OCI-LY3 (cell line): ENCODE measurements around the gene KIF6.

Source experiments
- CTCF ChIP-seq: fragments of 200-600, 300-600 bp; sonication (generic); IDR thresholded peaks from 2 replicates; pipeline ENCODE4 v1.5.1; 2014; ENCODE audit warnings: antibody characterized with exemption, low read length, low read depth
- EZH2phosphoT487 ChIP-seq: fragments of 200-600 bp; shearing (Covaris generic); IDR thresholded peaks from 2 replicates; pipeline ENCODE4 v1.6.1; 2018; ENCODE audit warnings: antibody characterized with exemption, mixed run types, low read depth

- TF ChIP-seq CTCF (no peak), EZH2phosphoT487 (no peak)
These were observed 305.6 kb downstream of the KIF6 start for GRCh38 chr6:39419607-39420006.
